Panc1 (cell line): ENCODE measurements around the gene GAL3ST3. TPM values are rescaled to one million over a fixed set of nuclear protein-coding genes. Genes with fewer than 3 reads are reported as not detected.
A peak's percentile ranks its signal among the peaks of the same experiment; 100 is the strongest.

ENCODE experiments used
- ATAC-seq: fragments of 200-7000 bp; cut with Tn5 transposase; 2 replicates; pipeline ENCODE4 v1.9.1; 2020; ENCODE audit warnings: mild to moderate bottlenecking, moderate library complexity
- BruUV-seq: library from RNA; stranded (reverse); fragments of 400-500 nt; replicated peaks from 2 replicates; lab custom pipeline; 2021; lab: Mats Ljungman, UMichigan
- CTCF ChIA-PET: fragments of 300-600 bp; sonication (Branson Sonifier 250); formaldehyde crosslinking; loops from one replicate; lab custom pipeline; 2022; ENCODE audit warnings: antibody characterized with exemption; lab: Charles Lee
- POLR2A ChIA-PET: fragments of 300-600 bp; sonication (Branson Sonifier 250); formaldehyde crosslinking; loops from one replicate; lab custom pipeline; 2022; ENCODE audit warnings: antibody characterized with exemption; lab: Charles Lee
- DNase-seq: peaks from one replicate; pipeline ENCODE4 v3.0.0-alpha.2; 2010; ENCODE audit warnings: low read depth, low spot score
- H3K27ac ChIP-seq: 2 replicates; pipeline ENCODE4 v1.5.1; 2011; ENCODE audit warnings: mild to moderate bottlenecking, low read length, inconsistent platforms
- H3K27me3 ChIP-seq: fragments of 200-500 bp; sonication (Bioruptor generic); 2 replicates; pipeline ENCODE4 v1.6.0; 2014; ENCODE audit warnings: low read length, inconsistent platforms; ENCODE audit not compliant: control insufficient read depth, insufficient read depth
- H3K36me3 ChIP-seq: fragments of 200-500 bp; sonication (Bioruptor generic); 2 replicates; pipeline ENCODE4 v1.5.1; 2014; ENCODE audit warnings: inconsistent platforms, mild to moderate bottlenecking, low read length, moderate library complexity; ENCODE audit not compliant: control insufficient read depth, insufficient read depth
- H3K4me1 ChIP-seq: 2 replicates; pipeline ENCODE4 v1.5.1; 2011; ENCODE audit warnings: inconsistent platforms, mild to moderate bottlenecking, low read length, moderate library complexity; ENCODE audit not compliant: control insufficient read depth, insufficient read depth
- H3K4me3 ChIP-seq, 2 experiments: 2 replicates each; pipeline ENCODE4 v1.5.1; 2011 to 2012; ENCODE audit warnings: low read depth in 2 of 2, low read length in 2 of 2, mild to moderate bottlenecking in 2 of 2, inconsistent platforms in 1 of 2, moderate library complexity in 1 of 2
- H3K9me3 ChIP-seq: fragments of 200-500 bp; sonication (Bioruptor generic); 2 replicates; pipeline ENCODE4 v1.5.1; 2014; ENCODE audit warnings: low read depth, mild to moderate bottlenecking, inconsistent platforms, low read length, moderate library complexity; ENCODE audit not compliant: control insufficient read depth, insufficient read depth
- POLR2AphosphoS5 ChIP-seq: IDR thresholded peaks from 2 replicates; pipeline ENCODE4 v1.6.1; 2012; ENCODE audit warnings: mild to moderate bottlenecking, low read depth, low read length, moderate library complexity
- SIN3A ChIP-seq: IDR thresholded peaks from 2 replicates; pipeline ENCODE4 v1.6.1; 2012; ENCODE audit warnings: low read depth, mild to moderate bottlenecking, low read length, moderate library complexity, borderline replicate concordance; ENCODE audit not compliant: insufficient read depth
- TCF7L2 ChIP-seq: IDR thresholded peaks from 2 replicates; pipeline ENCODE4 v1.6.1; 2011; ENCODE audit warnings: mild to moderate bottlenecking, low read depth, low read length, inconsistent platforms
- in situ Hi-C: cut with HindIII; loops from 2 replicates; pipeline ENCODE4 v1.10.0; 2016; ENCODE audit warnings: low sequenced_read_pairs, low pct_unique_long_range_greater_than_20kb
- intact Hi-C: fragments of 100-400 bp; cut with micrococcal nuclease; formaldehyde crosslinking; loops from one replicate; pipeline ENCODE4 v1.10.0; 2022; ENCODE audit not compliant: unreplicated experiment
- total RNA-seq: library from RNA; stranded (reverse); gene quantifications from one replicate; pipeline ENCODE4 v1.2.1, GENCODE V29; 2021; ENCODE audit not compliant: unreplicated experiment
- TF ChIP-seq, protein P1 (sequence below), 2 experiments: IDR thresholded peaks; 2 replicates each; pipeline ENCODE4 v1.6.1; 2011 to 2012; ENCODE audit warnings: low read depth in 2 of 2, control low read depth in 1 of 2, low read length in 1 of 2, mild to moderate bottlenecking in 1 of 2, moderate library complexity in 1 of 2; ENCODE audit not compliant: insufficient read depth in 1 of 2
- TF ChIP-seq, protein P2 (sequence below): fragments of 450-650 bp; IDR thresholded peaks from 2 replicates; pipeline ENCODE4 v1.5.1; 2017; ENCODE audit warnings: mild to moderate bottlenecking

Gene GAL3ST3
- total RNA-seq, 1 experiment from 2014 or later: not detected

DNA sequence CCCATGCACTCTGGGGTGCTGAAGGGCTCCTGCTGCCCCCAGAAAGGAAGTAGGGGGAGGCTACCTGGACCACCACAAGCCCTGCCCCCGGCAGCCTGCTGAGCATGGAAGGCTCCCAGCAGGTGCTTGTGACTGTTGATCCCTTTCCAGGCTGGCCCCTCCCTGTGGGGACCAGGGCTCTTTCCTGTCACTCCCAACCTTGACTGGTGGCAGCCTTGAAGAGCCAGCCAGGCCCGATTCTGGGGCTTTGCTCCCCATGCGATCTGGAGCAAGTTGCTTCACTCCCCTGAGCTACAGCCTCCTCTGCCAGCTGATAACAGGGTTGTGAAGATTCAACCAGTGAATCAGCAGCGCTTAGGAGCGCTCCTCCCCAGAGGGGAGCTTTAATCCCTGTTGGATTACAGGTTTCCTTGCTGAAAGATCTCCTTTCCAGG, 41.7 kb downstream of the GAL3ST3 start:
- TF ChIP-seq, protein P1, sequence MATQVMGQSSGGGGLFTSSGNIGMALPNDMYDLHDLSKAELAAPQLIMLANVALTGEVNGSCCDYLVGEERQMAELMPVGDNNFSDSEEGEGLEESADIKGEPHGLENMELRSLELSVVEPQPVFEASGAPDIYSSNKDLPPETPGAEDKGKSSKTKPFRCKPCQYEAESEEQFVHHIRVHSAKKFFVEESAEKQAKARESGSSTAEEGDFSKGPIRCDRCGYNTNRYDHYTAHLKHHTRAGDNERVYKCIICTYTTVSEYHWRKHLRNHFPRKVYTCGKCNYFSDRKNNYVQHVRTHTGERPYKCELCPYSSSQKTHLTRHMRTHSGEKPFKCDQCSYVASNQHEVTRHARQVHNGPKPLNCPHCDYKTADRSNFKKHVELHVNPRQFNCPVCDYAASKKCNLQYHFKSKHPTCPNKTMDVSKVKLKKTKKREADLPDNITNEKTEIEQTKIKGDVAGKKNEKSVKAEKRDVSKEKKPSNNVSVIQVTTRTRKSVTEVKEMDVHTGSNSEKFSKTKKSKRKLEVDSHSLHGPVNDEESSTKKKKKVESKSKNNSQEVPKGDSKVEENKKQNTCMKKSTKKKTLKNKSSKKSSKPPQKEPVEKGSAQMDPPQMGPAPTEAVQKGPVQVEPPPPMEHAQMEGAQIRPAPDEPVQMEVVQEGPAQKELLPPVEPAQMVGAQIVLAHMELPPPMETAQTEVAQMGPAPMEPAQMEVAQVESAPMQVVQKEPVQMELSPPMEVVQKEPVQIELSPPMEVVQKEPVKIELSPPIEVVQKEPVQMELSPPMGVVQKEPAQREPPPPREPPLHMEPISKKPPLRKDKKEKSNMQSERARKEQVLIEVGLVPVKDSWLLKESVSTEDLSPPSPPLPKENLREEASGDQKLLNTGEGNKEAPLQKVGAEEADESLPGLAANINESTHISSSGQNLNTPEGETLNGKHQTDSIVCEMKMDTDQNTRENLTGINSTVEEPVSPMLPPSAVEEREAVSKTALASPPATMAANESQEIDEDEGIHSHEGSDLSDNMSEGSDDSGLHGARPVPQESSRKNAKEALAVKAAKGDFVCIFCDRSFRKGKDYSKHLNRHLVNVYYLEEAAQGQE (IDR thresholded peaks at IDR 0.05; ENCODE audit: insufficient read depth in 1 of 2, low read depth in 2 of 2, low read length in 1 of 2): no peak
- TF ChIP-seq, protein P2, sequence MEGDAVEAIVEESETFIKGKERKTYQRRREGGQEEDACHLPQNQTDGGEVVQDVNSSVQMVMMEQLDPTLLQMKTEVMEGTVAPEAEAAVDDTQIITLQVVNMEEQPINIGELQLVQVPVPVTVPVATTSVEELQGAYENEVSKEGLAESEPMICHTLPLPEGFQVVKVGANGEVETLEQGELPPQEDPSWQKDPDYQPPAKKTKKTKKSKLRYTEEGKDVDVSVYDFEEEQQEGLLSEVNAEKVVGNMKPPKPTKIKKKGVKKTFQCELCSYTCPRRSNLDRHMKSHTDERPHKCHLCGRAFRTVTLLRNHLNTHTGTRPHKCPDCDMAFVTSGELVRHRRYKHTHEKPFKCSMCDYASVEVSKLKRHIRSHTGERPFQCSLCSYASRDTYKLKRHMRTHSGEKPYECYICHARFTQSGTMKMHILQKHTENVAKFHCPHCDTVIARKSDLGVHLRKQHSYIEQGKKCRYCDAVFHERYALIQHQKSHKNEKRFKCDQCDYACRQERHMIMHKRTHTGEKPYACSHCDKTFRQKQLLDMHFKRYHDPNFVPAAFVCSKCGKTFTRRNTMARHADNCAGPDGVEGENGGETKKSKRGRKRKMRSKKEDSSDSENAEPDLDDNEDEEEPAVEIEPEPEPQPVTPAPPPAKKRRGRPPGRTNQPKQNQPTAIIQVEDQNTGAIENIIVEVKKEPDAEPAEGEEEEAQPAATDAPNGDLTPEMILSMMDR: no peak
- TF ChIP-seq SIN3A: no peak
- no peak for TF ChIP-seq TCF7L2
- TF ChIP-seq POLR2AphosphoS5: no peak
- Histone ChIP-seq H3K27me3 (no peaks in the 10 kb centered on the region), H3K9me3 (no peaks in the 10 kb centered on the region), H3K27ac (peak overlapping the region; percentile 64; the same call in 1 of the 2 replicates), H3K36me3 (peaks cover 10% of the 10 kb centered on the region; the same call in 1 of the 2 replicates), H3K4me3 (no peak overlapping the region), H3K4me1 (peaks cover 45% of the 10 kb centered on the region)
- intact Hi-C loops (no loop called here), in situ Hi-C loops (no loop called here)
- no TSS peak for BruUV-seq
- ChIA-PET CTCF (no interaction called here), POLR2A (interaction anchor here (0.5 kb wide), 1 partner anchor 499 kb away, joined by 5 read pairs; no protein-coding TSS in a partner anchor)
- DNase-seq: no peak
- ATAC-seq: no peak

DNA sequence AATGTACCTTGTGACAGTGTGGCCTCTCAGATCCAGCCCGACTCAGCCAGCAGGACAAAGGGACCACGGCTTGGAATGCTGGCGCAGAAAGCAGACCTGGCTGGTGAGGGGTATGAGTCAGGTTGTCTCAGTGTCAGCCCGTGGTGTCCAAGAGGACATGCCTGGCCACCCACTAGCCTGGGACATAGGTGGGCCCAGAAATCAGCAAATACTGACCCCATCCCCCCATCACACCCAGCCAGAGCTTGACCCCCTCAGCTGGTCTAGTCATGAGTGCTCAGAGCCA, 42.1 kb downstream of the GAL3ST3 start:
- BruUV-seq: no TSS peak
- ATAC-seq (no peak), DNase-seq (no peak)
- Histone ChIP-seq H3K27ac (peak overlapping the region; percentile 64), H3K36me3 (peaks cover 10% of the 10 kb centered on the region; the same call in 1 of the 2 replicates), H3K9me3 (no peaks in the 10 kb centered on the region), H3K4me3 (no peak overlapping the region), H3K4me1 (peaks cover 45% of the 10 kb centered on the region), H3K27me3 (no peaks in the 10 kb centered on the region)
- ChIA-PET CTCF (no interaction called here), POLR2A (interaction anchor here (0.5 kb wide), 1 partner anchor 499 kb away, joined by 5 read pairs; no protein-coding TSS in a partner anchor)
- in situ Hi-C loops: no loop called here
- intact Hi-C loops: no loop called here
- TF ChIP-seq POLR2AphosphoS5 (no peak), TCF7L2 (no peak), SIN3A (no peak)
- TF ChIP-seq, protein P1 (IDR thresholded peaks at IDR 0.05; ENCODE audit: insufficient read depth in 1 of 2, low read depth in 2 of 2, low read length in 1 of 2): no peak
- TF ChIP-seq, protein P2: no peak
